ENCODE measurements around the gene PTCH2.

The PTCH2 gene

GRCh38 chr1:44842862-44843655, at the start of gene PTCH2:
TSS of gene PTCH2 (minus strand) at chr1:44843253. CDS start at chr1:44842932, 321 bp downstream.
- DNase-seq, result peak in 9 of 14 donors; percentile 17 to 77 (median 50)

GRCh38 chr1:44890007-44890406, 47.0 kb upstream of the PTCH2 start:
- no peak for DNase-seq

- DNase-seq, result no peak
Observed at GRCh38 chr1:44885406-44885805, 42.4 kb upstream of the PTCH2 start.

- DNase-seq, result peak in 8 of 14 donors; percentile 8 to 57 (median 16)
Observed at GRCh38 chr1:44884746-44885145, 41.7 kb upstream of the PTCH2 start.

- peak in 5 of 14 donors; percentile 2 to 15 (median 5) for DNase-seq
Observed at GRCh38 chr1:44881011-44881632, 38.1 kb upstream of the PTCH2 start.

GRCh38 chr1:44874155-44874554, 31.1 kb upstream of the PTCH2 start:
- no peak for DNase-seq

GRCh38 chr1:44870096-44870495, 27.0 kb upstream of the PTCH2 start:
- DNase-seq, result no peak

- DNase-seq, result no peak
Observed at GRCh38 chr1:44867801-44868200, 24.7 kb upstream of the PTCH2 start.

GRCh38 chr1:44862829-44863401, 19.9 kb upstream of the PTCH2 start:
- DNase-seq, result no peak

- no peak for DNase-seq
Observed at GRCh38 chr1:44860891-44861425, 17.9 kb upstream of the PTCH2 start.

- no peak for DNase-seq
Observed at GRCh38 chr1:44860331-44860730, 17.3 kb upstream of the PTCH2 start.

- no peak for DNase-seq
Observed at GRCh38 chr1:44857446-44857845, 14.4 kb upstream of the PTCH2 start.

- no peak for DNase-seq
Observed at GRCh38 chr1:44855742-44856141, 12.7 kb upstream of the PTCH2 start.

GRCh38 chr1:44854970-44855369, 11.9 kb upstream of the PTCH2 start:
- no peak for DNase-seq

GRCh38 chr1:44853201-44853600, 10.1 kb upstream of the PTCH2 start:
- DNase-seq, result no peak

- DNase-seq, result no peak
Observed at GRCh38 chr1:44851308-44851707, 8.3 kb upstream of the PTCH2 start.

GRCh38 chr1:44849575-44850132, 6.6 kb upstream of the PTCH2 start:
- no peak for DNase-seq

GRCh38 chr1:44848456-44849181, 5.6 kb upstream of the PTCH2 start:
- peak in 9 of 14 donors; percentile 14 to 67 (median 34) for DNase-seq

- DNase-seq, result peak in 1 of 14 donors; percentile 6
Observed at GRCh38 chr1:44847845-44848244, 4.8 kb upstream of the PTCH2 start.

- DNase-seq, result no peak
Observed at GRCh38 chr1:44846985-44847384, 3.9 kb upstream of the PTCH2 start.

GRCh38 chr1:44842486-44842861, 579 bp downstream of the PTCH2 start:
- peak in 1 of 14 donors; percentile 64 for DNase-seq

GRCh38 chr1:44839576-44839975, 3.5 kb downstream of the PTCH2 start:
- no peak for DNase-seq

All from C1 segment of cervical spinal cord (tissue), 14 donors.